ENCODE data around the gene GPR39.

GPR39 gene

GRCh38 chr2:132646540-132647108 is 230.0 kb downstream of the GPR39 start:
- DNase-seq = no peak

GRCh38 chr2:132651115-132652045 is 234.8 kb downstream of the GPR39 start:
- DNase-seq = peak in 1 of 2 experiments; percentile 62

GRCh38 chr2:132652474-132652873 is 235.9 kb downstream of the GPR39 start:
- DNase-seq = no peak

- no peak for DNase-seq
Observed at GRCh38 chr2:132654335-132654734, 237.7 kb downstream of the GPR39 start.

GRCh38 chr2:132654968-132655367 is 238.4 kb downstream of the GPR39 start:
- DNase-seq = no peak

GRCh38 chr2:132656266-132656975 is 239.8 kb downstream of the GPR39 start:
- DNase-seq = no peak

GRCh38 chr2:132659331-132659730 is 242.7 kb downstream of the GPR39 start:
- no peak for DNase-seq

- DNase-seq = no peak
Observed at GRCh38 chr2:132662732-132663131, 246.1 kb downstream of the GPR39 start.

GRCh38 chr2:132664096-132664495 is 247.5 kb downstream of the GPR39 start:
- no peak for DNase-seq

GRCh38 chr2:132665401-132666140 is 249.0 kb downstream of the GPR39 start:
- no peak for DNase-seq

GRCh38 chr2:132667706-132668105 is 251.1 kb downstream of the GPR39 start:
- DNase-seq = no peak

- DNase-seq = peak in 1 of 2 experiments; percentile 65
Observed at GRCh38 chr2:132668189-132668823, 251.7 kb downstream of the GPR39 start.

GRCh38 chr2:132668987-132669907 is 252.6 kb downstream of the GPR39 start:
- DNase-seq = peak in 1 of 2 experiments; percentile 61

GRCh38 chr2:132669908-132670495 is 253.4 kb downstream of the GPR39 start, which contains the start of gene LYPD1:
TSS of gene LYPD1 (minus strand) at chr2:132670205. CDS start at chr2:132669932, 273 bp downstream.
- peak in 1 of 2 experiments; percentile 83 for DNase-seq

GRCh38 chr2:132670496-132671150 is 254.0 kb downstream of the GPR39 start:
- peak in 1 of 2 experiments; percentile 64 for DNase-seq

- peak in 1 of 2 experiments; percentile 13 for DNase-seq
Observed at GRCh38 chr2:132671151-132671835, 254.7 kb downstream of the GPR39 start.

GRCh38 chr2:132676999-132677398 is 260.4 kb downstream of the GPR39 start:
- DNase-seq = peak; percentile 32 to 53

- no peak for DNase-seq
Observed at GRCh38 chr2:132677661-132678060, 261.1 kb downstream of the GPR39 start.

GRCh38 chr2:132678483-132678882 is 261.9 kb downstream of the GPR39 start:
- DNase-seq = no peak
